IMR-90 (cell line): ENCODE results near the gene INTS14. TPM values are rescaled to one million over a fixed set of nuclear protein-coding genes. Genes with fewer than 3 reads are reported as not detected.

ENCODE experiments used
- ATAC-seq: fragments of 200-7000 bp; cut with Tn5 transposase; 2 replicates; pipeline ENCODE4 v1.9.1; 2020; ENCODE audit warnings: low read depth, mild to moderate bottlenecking, moderate library complexity
- BruUV-seq: library from RNA; stranded (reverse); fragments of 400-500 nt; replicated peaks from 2 replicates; lab custom pipeline; 2021; lab: Mats Ljungman, UMichigan
- CTCF ChIA-PET: fragments of 300-600 bp; formaldehyde crosslinking; extraction: SDS; loops from one replicate; lab custom pipeline; 2021; ENCODE audit warnings: antibody characterized with exemption; lab: Yijun Ruan, JAX
- POLR2A ChIA-PET: fragments of 300-600 bp; sonication (Branson Sonifier 250); formaldehyde crosslinking; loops from one replicate; lab custom pipeline; 2022; ENCODE audit warnings: antibody characterized with exemption; ENCODE audit not compliant: unreplicated experiment; lab: Charles Lee
- DNase-seq: peaks from one replicate; pipeline ENCODE4 v3.0.0; 2013
- H2AFZ ChIP-seq: replicated peaks from 2 replicates; pipeline ENCODE3; 2013; ENCODE audit warnings: low read length, mild to moderate bottlenecking; ENCODE audit not compliant: poor library complexity
- H2AK5ac ChIP-seq: 2 replicates; pipeline ENCODE4 v1.6.1; 2013; ENCODE audit warnings: low read depth, low read length, inconsistent platforms
- H2AK9ac ChIP-seq: replicated peaks from 2 replicates; pipeline ENCODE3; 2013; ENCODE audit warnings: mild to moderate bottlenecking, low read depth, low read length, moderate library complexity; ENCODE audit not compliant: poor library complexity
- H2BK120ac ChIP-seq: 2 replicates; pipeline ENCODE4 v1.6.1; 2013; ENCODE audit warnings: low read depth, low read length, inconsistent platforms
- H2BK15ac ChIP-seq: 3 replicates; pipeline ENCODE4 v1.6.1; 2013; ENCODE audit warnings: low read depth, low read length, inconsistent platforms
- H2BK20ac ChIP-seq: 2 replicates; pipeline ENCODE4 v1.6.1; 2013; ENCODE audit warnings: low read depth, mild to moderate bottlenecking, inconsistent platforms, low read length, moderate library complexity
- H2BK5ac ChIP-seq: 2 replicates; pipeline ENCODE4 v1.6.1; 2013; ENCODE audit warnings: mild to moderate bottlenecking, low read depth, low read length, inconsistent platforms; ENCODE audit not compliant: poor library complexity, severe bottlenecking
- H3K14ac ChIP-seq: replicated peaks from 2 replicates; pipeline ENCODE4 v1.6.1; 2013; ENCODE audit warnings: low read depth, low read length, inconsistent platforms
- H3K18ac ChIP-seq: 2 replicates; pipeline ENCODE4 v1.6.1; 2013; ENCODE audit warnings: low read depth, low read length, control low read depth
- H3K23ac ChIP-seq: 2 replicates; pipeline ENCODE4 v1.6.1; 2013; ENCODE audit warnings: low read depth, low read length, inconsistent platforms
- H3K27ac ChIP-seq: 2 replicates; pipeline ENCODE4 v1.5.1; 2013; ENCODE audit warnings: mild to moderate bottlenecking, control low read depth, low read length; ENCODE audit not compliant: insufficient read depth
- H3K27me3 ChIP-seq: 2 replicates; pipeline ENCODE4 v1.6.1; 2013; ENCODE audit warnings: low read length; ENCODE audit not compliant: control insufficient read depth, insufficient read depth
- H3K36me3 ChIP-seq: 2 replicates; pipeline ENCODE4 v1.6.1; 2013; ENCODE audit warnings: low read length, mixed read lengths; ENCODE audit not compliant: control insufficient read depth, insufficient read depth
- H3K4ac ChIP-seq: 2 replicates; pipeline ENCODE4 v1.6.1; 2013; ENCODE audit warnings: low read depth, low read length, inconsistent platforms
- H3K4me1 ChIP-seq: 2 replicates; pipeline ENCODE4 v1.6.1; 2013; ENCODE audit warnings: low read length, mixed read lengths; ENCODE audit not compliant: control insufficient read depth, insufficient read depth
- H3K4me2 ChIP-seq: 2 replicates; pipeline ENCODE4 v1.6.1; 2013; ENCODE audit warnings: low read depth, mild to moderate bottlenecking, control low read depth, low read length, moderate library complexity
- H3K4me3 ChIP-seq: 2 replicates; pipeline ENCODE4 v1.5.1; 2013; ENCODE audit warnings: low read depth, mild to moderate bottlenecking, control low read depth, low read length, moderate library complexity; ENCODE audit not compliant: insufficient read depth
- H3K56ac ChIP-seq: 2 replicates; pipeline ENCODE4 v1.6.1; 2013; ENCODE audit warnings: low read length, inconsistent platforms; ENCODE audit not compliant: insufficient read depth; ENCODE audit errors: extremely low read depth
- H3K79me1 ChIP-seq, 2 experiments: 2 replicates each; pipeline ENCODE4 v1.6.1; 2013; ENCODE audit warnings: low read length in 2 of 2, inconsistent platforms in 1 of 2, low read depth in 1 of 2
- H3K9ac ChIP-seq: 2 replicates; pipeline ENCODE4 v1.6.1; 2013; ENCODE audit warnings: low read depth, low read length, control low read depth
- H3K9me1 ChIP-seq: 2 replicates; pipeline ENCODE4 v1.6.1; 2013; ENCODE audit warnings: low read length, inconsistent platforms; ENCODE audit not compliant: insufficient read depth
- H3K9me3 ChIP-seq: 2 replicates; pipeline ENCODE4 v1.6.1; 2013; ENCODE audit warnings: low read length; ENCODE audit not compliant: control insufficient read depth, insufficient read depth
- H4K20me1 ChIP-seq: 2 replicates; pipeline ENCODE4 v1.6.1; 2013; ENCODE audit warnings: low read length, inconsistent platforms; ENCODE audit not compliant: insufficient read depth
- H4K5ac ChIP-seq: 2 replicates; pipeline ENCODE4 v1.6.1; 2013; ENCODE audit warnings: mild to moderate bottlenecking, low read depth, low read length, control low read depth
- H4K8ac ChIP-seq, 2 experiments: 2 replicates each; pipeline ENCODE4 v1.6.1; 2013; ENCODE audit warnings: low read depth in 2 of 2, low read length in 2 of 2, control low read depth in 1 of 2, inconsistent platforms in 1 of 2
- H4K91ac ChIP-seq: 2 replicates; pipeline ENCODE4 v1.6.1; 2013; ENCODE audit warnings: low read depth, low read length, inconsistent platforms; ENCODE audit not compliant: insufficient read depth
- BHLHE40 ChIP-seq: fragments of 150-350 bp; IDR thresholded peaks from 2 replicates; pipeline ENCODE4 v1.6.1; 2016; ENCODE audit warnings: mild to moderate bottlenecking, low read depth, low read length
- CEBPB ChIP-seq: IDR thresholded peaks from 2 replicates; pipeline ENCODE4 v1.6.1; 2012; ENCODE audit warnings: low read depth, low read length, improper control_type of control experiment
- CHD1 ChIP-seq: IDR thresholded peaks from 2 replicates; pipeline ENCODE4 v1.6.1; 2012; ENCODE audit warnings: low read depth, low read length, improper control_type of control experiment
- CTCF ChIP-seq: conservative IDR thresholded peaks from 2 replicates; pipeline ENCODE4 v1.5.1; 2012; ENCODE audit warnings: mild to moderate bottlenecking, low read depth, low read length, improper control_type of control experiment
- ELK1 ChIP-seq: fragments of 150-350 bp; IDR thresholded peaks from 2 replicates; pipeline ENCODE4 v1.6.1; 2016; ENCODE audit warnings: low read depth, mild to moderate bottlenecking, low read length, moderate library complexity, borderline replicate concordance
- FOS ChIP-seq: fragments of 150-350 bp; IDR thresholded peaks from 2 replicates; pipeline ENCODE4 v1.6.1; 2016; ENCODE audit warnings: low read depth, low read length
- MAFK ChIP-seq: IDR thresholded peaks from 2 replicates; pipeline ENCODE4 v1.6.1; 2012; ENCODE audit warnings: low read depth, low read length, improper control_type of control experiment
- MAZ ChIP-seq: IDR thresholded peaks from 2 replicates; pipeline ENCODE4 v1.6.1; 2012; ENCODE audit warnings: low read depth, mild to moderate bottlenecking, low read length, improper control_type of control experiment, moderate library complexity, borderline replicate concordance
- MXI1 ChIP-seq: IDR thresholded peaks from 2 replicates; pipeline ENCODE4 v1.6.1; 2012; ENCODE audit warnings: low read depth, mild to moderate bottlenecking, low read length, moderate library complexity, borderline replicate concordance
- NFE2L2 ChIP-seq: fragments of 150-350 bp; IDR thresholded peaks from 2 replicates; pipeline ENCODE4 v1.6.1; 2016; ENCODE audit warnings: low read depth, mild to moderate bottlenecking, low read length
- POLR2A ChIP-seq: IDR thresholded peaks from 2 replicates; pipeline ENCODE4 v1.6.1; 2012; ENCODE audit warnings: mild to moderate bottlenecking, low read depth, low read length
- RAD21 ChIP-seq: IDR thresholded peaks from 2 replicates; pipeline ENCODE4 v1.6.1; 2012; ENCODE audit warnings: low read length, improper control_type of control experiment
- RCOR1 ChIP-seq: IDR thresholded peaks from 2 replicates; pipeline ENCODE4 v1.6.1; 2012; ENCODE audit warnings: mild to moderate bottlenecking, low read length, improper control_type of control experiment; ENCODE audit not compliant: insufficient replicate concordance
- RFX5 ChIP-seq: IDR thresholded peaks from 2 replicates; pipeline ENCODE4 v1.8.0; 2012; ENCODE audit warnings: low read depth, mild to moderate bottlenecking, low read length, moderate library complexity
- SMC3 ChIP-seq: fragments of 150-350 bp; IDR thresholded peaks from 2 replicates; pipeline ENCODE4 v1.6.1; 2016; ENCODE audit warnings: low read depth, mild to moderate bottlenecking, antibody characterized with exemption, low read length, moderate library complexity
- USF2 ChIP-seq: fragments of 150-350 bp; IDR thresholded peaks from 2 replicates; pipeline ENCODE4 v1.6.1; 2017; ENCODE audit warnings: mild to moderate bottlenecking, antibody characterized with exemption, low read length, low read depth
- WGBS, 2 experiments: methylation state at CpG; one replicate each; pipeline versions ENCODE4 v1.1.5 to v1.1.7; 2013; ENCODE audit warnings: missing lambda C conversion rate in 2 of 2; ENCODE audit not compliant: insufficient read length in 1 of 2; ENCODE audit errors: extremely low coverage in 2 of 2; 5-methylcytosine and 5-hydroxymethylcytosine counted together
- dilution Hi-C: fragments of 300-500 bp; cut with HindIII; formaldehyde crosslinking; loops from one replicate; pipeline ENCODE4 v1.14.3; 2018; ENCODE audit warnings: low sequenced_read_pairs; ENCODE audit not compliant: unreplicated experiment
- in situ Hi-C: fragments of 300-500 bp; cut with MboI; formaldehyde crosslinking; loops from 3 replicates; pipeline ENCODE4 v1.14.3; 2019; ENCODE audit warnings: low sequenced_read_pairs, inconsistent platforms, mixed read lengths
- intact Hi-C: fragments of 100-400 bp; cut with micrococcal nuclease; formaldehyde crosslinking; loops from 2 replicates; pipeline ENCODE4 v1.10.0; 2022
- polyA plus RNA-seq, 3 experiments: library from polyadenylated mRNA; depleted of rRNA; stranded (reverse); fragments of >200 nt; gene quantifications; 2 replicates each; pipeline ENCODE4 v1.2.3, GENCODE V29; 2012; ENCODE audit warnings: low replicate concordance in 1 of 3
- total RNA-seq: library from RNA; depleted of rRNA; stranded (reverse); fragments of >200 nt; gene quantifications from 2 replicates; pipeline ENCODE4 v1.2.3, GENCODE V29; 2012

INTS14 gene
- total and polyA plus RNA-seq, 2 of the 4 experiments (the other 2 are of a cell fraction), result 22.9 to 39.5 TPM

- ChIA-PET POLR2A (no interaction called here), CTCF (no interaction called here)
- no peak for ATAC-seq
- intact Hi-C loops, result no loop called here
- Histone ChIP-seq H4K91ac (no peak overlapping the region), H3K4me1 (no peaks in the 10 kb centered on the region; the same call in 1 of the 2 replicates), H3K56ac (no peak overlapping the region), H3K4me2 (no peak overlapping the region), H2BK120ac (no peak overlapping the region), H2BK20ac (no peak overlapping the region), H2BK5ac (no peak overlapping the region), H2AFZ (no peak overlapping the region), H2AK9ac (no peak overlapping the region), H3K9me1 (peaks cover 4% of the 10 kb centered on the region; the same call in 1 of the 2 replicates), H3K4ac (no peak overlapping the region), H3K36me3 (no peaks in the 10 kb centered on the region), H2BK15ac (no peak overlapping the region), H3K9ac (no peak overlapping the region), H4K5ac (no peak overlapping the region), H4K8ac (no peak overlapping the region), H3K4me3 (no peak overlapping the region), H3K27me3 (no peaks in the 10 kb centered on the region), H2AK5ac (no peak overlapping the region), H3K79me1 (peaks cover 26 to 62% of the 10 kb centered on the region in 2 experiments), H3K9me3 (no peaks in the 10 kb centered on the region), H3K23ac (no peak overlapping the region), H4K20me1 (peaks cover 40% of the 10 kb centered on the region), H3K18ac (no peak overlapping the region), H3K27ac (no peak overlapping the region), H3K14ac (no peak overlapping the region)
- dilution Hi-C loops, result no loop called here
- BruUV-seq, result no TSS peak
- 80% methylated on average over 1 of the region's 3 CpGs; no CpG with 5 or more reads in 1 of the 2 experiments for WGBS, 2 experiments
- DNase-seq, result no peak
- in situ Hi-C loops, result no loop called here
- TF ChIP-seq RFX5, result no peak
- no peak for TF ChIP-seq MXI1
- TF ChIP-seq ELK1, result no peak
- no peak for TF ChIP-seq RAD21
- no peak for TF ChIP-seq RCOR1
- no peak for TF ChIP-seq SMC3
- no peak for TF ChIP-seq FOS
- no peak for TF ChIP-seq POLR2A
- no peak for TF ChIP-seq USF2
- no peak for TF ChIP-seq CHD1
- TF ChIP-seq NFE2L2, result no peak
- TF ChIP-seq CTCF, result no peak
- TF ChIP-seq MAFK, result no peak
- no peak for TF ChIP-seq MAZ
- no peak for TF ChIP-seq BHLHE40
- no peak for TF ChIP-seq CEBPB
Observed at GRCh38 chr15:65541231-65541820, 69.6 kb downstream of the INTS14 start.
